ENCODE measurements around the gene LIAS. TPM values are rescaled to one million over a fixed set of nuclear protein-coding genes. Genes with fewer than 3 reads are reported as not detected.

Gene LIAS
- total and polyA plus RNA-seq, 2 of the 13 experiments (the other 11 are each of a cell fraction or from before 2014, with no cell fraction given) = 16.0 to 16.6 TPM

- TF ChIP-seq NFATC3 (CRISPR knock-in tag; IDR thresholded peaks at IDR 0.05) (no peak), ZNF205 (CRISPR knock-in tag; IDR thresholded peaks at IDR 0.05) (no peak), TFDP1 (CRISPR knock-in tag; IDR thresholded peaks at IDR 0.05; ENCODE audit: borderline replicate concordance) (no peak), ZFP1 (CRISPR knock-in tag; IDR thresholded peaks at IDR 0.05) (no peak), ZZZ3 (CRISPR knock-in tag; IDR thresholded peaks at IDR 0.05; ENCODE audit: borderline replicate concordance) (no peak), MTA1 (CRISPR knock-in tag; IDR thresholded peaks at IDR 0.05; ENCODE audit: borderline replicate concordance) (no peak), KDM4B (CRISPR knock-in tag; IDR thresholded peaks at IDR 0.05) (0 out of 2 replicates have a peak, but pooled peaks have one; percentile 6), FOXP1 (IDR thresholded peaks at IDR 0.05) (no peak), FOXP1 (CRISPR knock-in tag; IDR thresholded peaks at IDR 0.05) (no peak; the same call in 1 of the 2 replicates), PAWR (CRISPR knock-in tag; IDR thresholded peaks at IDR 0.05; ENCODE audit: borderline replicate concordance) (no peak), TFAP4 (IDR thresholded peaks at IDR 0.05; ENCODE audit: borderline replicate concordance, low read depth) (no peak), HOXA9 (CRISPR knock-in tag; IDR thresholded peaks at IDR 0.05; ENCODE audit: borderline replicate concordance) (no peak), NR3C1 (CRISPR knock-in tag; IDR thresholded peaks at IDR 0.05) (no peak), ZNF124 (CRISPR knock-in tag; IDR thresholded peaks at IDR 0.05) (no peak), ZNF720 (CRISPR knock-in tag; IDR thresholded peaks at IDR 0.05) (no peak), ZNF513 (CRISPR knock-in tag; conservative IDR thresholded peaks at IDR 0.05) (no peak), FOXA3 (CRISPR knock-in tag; IDR thresholded peaks at IDR 0.05) (peak; percentile 79)
- TF ChIP-seq, protein P1, sequence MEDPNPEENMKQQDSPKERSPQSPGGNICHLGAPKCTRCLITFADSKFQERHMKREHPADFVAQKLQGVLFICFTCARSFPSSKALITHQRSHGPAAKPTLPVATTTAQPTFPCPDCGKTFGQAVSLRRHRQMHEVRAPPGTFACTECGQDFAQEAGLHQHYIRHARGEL (CRISPR knock-in tag; IDR thresholded peaks at IDR 0.05) = no peak
- TF ChIP-seq, protein P2, sequence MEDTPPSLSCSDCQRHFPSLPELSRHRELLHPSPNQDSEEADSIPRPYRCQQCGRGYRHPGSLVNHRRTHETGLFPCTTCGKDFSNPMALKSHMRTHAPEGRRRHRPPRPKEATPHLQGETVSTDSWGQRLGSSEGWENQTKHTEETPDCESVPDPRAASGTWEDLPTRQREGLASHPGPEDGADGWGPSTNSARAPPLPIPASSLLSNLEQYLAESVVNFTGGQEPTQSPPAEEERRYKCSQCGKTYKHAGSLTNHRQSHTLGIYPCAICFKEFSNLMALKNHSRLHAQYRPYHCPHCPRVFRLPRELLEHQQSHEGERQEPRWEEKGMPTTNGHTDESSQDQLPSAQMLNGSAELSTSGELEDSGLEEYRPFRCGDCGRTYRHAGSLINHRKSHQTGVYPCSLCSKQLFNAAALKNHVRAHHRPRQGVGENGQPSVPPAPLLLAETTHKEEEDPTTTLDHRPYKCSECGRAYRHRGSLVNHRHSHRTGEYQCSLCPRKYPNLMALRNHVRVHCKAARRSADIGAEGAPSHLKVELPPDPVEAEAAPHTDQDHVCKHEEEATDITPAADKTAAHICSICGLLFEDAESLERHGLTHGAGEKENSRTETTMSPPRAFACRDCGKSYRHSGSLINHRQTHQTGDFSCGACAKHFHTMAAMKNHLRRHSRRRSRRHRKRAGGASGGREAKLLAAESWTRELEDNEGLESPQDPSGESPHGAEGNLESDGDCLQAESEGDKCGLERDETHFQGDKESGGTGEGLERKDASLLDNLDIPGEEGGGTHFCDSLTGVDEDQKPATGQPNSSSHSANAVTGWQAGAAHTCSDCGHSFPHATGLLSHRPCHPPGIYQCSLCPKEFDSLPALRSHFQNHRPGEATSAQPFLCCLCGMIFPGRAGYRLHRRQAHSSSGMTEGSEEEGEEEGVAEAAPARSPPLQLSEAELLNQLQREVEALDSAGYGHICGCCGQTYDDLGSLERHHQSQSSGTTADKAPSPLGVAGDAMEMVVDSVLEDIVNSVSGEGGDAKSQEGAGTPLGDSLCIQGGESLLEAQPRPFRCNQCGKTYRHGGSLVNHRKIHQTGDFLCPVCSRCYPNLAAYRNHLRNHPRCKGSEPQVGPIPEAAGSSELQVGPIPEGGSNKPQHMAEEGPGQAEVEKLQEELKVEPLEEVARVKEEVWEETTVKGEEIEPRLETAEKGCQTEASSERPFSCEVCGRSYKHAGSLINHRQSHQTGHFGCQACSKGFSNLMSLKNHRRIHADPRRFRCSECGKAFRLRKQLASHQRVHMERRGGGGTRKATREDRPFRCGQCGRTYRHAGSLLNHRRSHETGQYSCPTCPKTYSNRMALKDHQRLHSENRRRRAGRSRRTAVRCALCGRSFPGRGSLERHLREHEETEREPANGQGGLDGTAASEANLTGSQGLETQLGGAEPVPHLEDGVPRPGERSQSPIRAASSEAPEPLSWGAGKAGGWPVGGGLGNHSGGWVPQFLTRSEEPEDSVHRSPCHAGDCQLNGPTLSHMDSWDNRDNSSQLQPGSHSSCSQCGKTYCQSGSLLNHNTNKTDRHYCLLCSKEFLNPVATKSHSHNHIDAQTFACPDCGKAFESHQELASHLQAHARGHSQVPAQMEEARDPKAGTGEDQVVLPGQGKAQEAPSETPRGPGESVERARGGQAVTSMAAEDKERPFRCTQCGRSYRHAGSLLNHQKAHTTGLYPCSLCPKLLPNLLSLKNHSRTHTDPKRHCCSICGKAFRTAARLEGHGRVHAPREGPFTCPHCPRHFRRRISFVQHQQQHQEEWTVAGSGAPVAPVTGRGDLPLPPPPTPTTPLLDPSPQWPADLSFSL (CRISPR knock-in tag; IDR thresholded peaks at IDR 0.05) = no peak
- TF ChIP-seq, protein P3, sequence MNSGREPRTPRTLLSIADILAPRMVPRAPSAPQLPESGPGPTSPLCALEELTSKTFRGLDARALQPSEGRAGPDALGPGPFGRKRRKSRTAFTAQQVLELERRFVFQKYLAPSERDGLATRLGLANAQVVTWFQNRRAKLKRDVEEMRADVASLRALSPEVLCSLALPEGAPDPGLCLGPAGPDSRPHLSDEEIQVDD (CRISPR knock-in tag; IDR thresholded peaks at IDR 0.05; ENCODE audit: borderline replicate concordance) = no peak
Measured at GRCh38 chr4:39429476-39430334, 29.2 kb upstream of the LIAS start (continued).

Data from HepG2 (cell line).